Activated CD8-positive, alpha-beta memory T cell treated with anti-CD3 and anti-CD28 coated beads, Interleukin-2, amount 50 U/mL, for 4 hours (primary cell): Measurements from ENCODE around the gene EFNA4.

Source experiments
- DNase-seq: peaks from one replicate; pipeline ENCODE4 v3.0.0-alpha.2; 2020

EFNA4 gene

DNA sequence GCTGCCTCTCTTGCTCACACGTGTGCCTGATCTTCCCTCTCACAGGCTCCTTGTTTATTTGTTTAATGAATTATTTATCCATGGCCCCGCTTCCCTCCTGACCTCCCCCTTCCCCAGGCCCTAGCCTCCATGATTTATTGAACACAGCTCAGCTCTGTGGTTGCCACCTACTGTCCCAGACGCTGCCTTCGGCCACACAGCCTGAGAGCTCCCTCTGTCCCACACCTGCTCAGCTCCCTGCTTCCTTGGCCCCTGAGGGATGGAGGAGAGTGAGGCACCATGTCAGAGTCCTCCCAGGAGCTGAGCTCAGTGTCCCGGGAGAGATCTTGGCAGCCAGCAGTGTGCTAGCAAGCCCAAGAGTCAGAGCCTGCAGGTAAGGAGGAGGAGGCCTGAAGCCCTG, 12.0 kb downstream of the EFNA4 start:
- no peak for DNase-seq

DNA sequence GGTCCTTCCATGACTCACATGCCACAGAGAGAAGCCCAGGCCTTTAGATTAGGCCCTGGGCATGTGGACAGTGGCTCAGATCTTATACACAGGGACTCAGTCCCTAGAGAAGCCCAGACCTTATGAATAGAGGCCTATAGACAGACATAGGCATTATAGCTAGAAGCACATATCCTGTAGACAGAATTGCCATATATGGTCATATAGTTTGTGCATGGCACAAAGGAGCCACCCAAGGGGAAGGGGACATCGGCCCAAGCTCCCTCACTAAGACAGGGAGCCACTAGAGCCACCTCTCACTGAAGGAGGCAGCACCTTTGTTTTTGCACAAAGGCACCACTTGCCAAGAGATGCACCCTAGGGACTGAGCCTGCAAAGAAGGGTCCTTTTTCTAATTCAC, 12.8 kb downstream of the EFNA4 start:
- DNase-seq, result no peak

DNA sequence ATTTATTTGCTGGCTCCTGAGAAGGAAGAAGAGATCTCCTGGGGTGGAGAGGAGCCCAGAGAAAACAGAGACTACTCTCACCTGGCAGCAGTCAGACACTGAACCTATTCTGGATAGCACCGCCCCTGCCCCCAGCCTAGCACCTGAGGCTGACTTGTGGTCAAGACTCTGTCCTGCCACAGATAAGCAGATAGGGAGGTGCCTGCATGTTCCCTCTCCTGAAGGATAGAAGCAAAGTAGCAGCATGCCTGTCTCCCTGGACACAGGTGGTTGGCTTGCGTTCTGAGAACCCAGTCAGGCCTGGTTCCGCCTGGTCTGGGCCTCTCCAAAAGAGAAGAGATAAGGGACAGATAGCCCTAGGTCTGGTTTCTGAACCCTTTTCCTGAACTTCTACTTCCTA, 13.8 kb downstream of the EFNA4 start:
- no peak for DNase-seq

- no peak for DNase-seq
These were observed 14.4 kb downstream of the EFNA4 start for GRCh38 chr1:155077758-155078445.

DNA sequence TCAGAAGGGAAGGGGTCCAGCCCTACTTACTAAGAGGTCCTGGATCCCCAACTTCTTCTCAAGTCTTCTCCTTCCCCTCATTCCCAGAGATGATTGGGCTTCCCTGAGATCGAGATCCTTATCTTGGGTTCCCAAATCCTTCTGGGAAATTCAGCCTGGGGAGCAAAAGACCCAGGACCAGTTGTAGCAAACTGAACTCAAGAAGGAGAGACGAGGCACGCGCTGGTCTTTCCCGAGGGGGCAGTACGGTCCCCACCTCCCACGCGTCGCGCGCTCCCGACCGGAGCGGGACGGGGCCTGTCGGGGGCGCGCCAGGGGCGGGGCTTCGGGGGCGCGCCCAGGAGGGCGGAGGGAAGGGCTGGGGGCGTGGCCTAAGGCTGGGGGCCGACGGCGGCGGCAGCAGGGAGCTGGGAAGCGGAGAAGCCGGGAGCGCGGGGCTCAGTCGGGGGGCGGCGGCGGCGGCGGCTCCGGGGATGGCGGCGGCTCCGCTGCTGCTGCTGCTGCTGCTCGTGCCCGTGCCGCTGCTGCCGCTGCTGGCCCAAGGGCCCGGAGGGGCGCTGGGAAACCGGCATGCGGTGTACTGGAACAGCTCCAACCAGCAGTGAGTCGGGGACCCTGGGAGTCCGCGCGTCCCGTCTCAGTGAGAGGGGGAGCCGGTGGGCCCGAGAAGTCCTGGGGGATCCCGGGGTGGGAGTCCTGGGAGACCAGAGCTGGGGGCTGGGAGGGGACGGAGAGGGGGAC, 15.1 kb downstream of the EFNA4 start, which contains the start of gene EFNA3:
TSS of gene EFNA3 (plus strand) at position 369 of the 741 bp plus-strand sequence. CDS start at position 474, 105 bp downstream.
- DNase-seq, result peak; percentile 68

DNA sequence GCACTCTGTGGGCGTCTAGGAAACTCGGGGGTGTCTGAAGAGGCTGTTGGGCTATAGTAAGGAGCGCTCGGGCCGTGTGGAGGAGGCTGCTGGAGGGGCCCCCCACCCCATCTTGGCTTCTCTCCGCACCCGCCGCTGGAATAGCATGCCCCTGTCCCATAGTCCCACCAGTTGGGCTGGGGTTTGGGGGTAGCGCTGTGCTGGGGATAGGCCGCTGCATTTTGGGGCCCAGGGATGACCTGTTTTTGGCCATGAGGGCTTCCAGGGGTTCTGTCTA, 15.6 kb downstream of the EFNA4 start:
- no peak for DNase-seq

DNA sequence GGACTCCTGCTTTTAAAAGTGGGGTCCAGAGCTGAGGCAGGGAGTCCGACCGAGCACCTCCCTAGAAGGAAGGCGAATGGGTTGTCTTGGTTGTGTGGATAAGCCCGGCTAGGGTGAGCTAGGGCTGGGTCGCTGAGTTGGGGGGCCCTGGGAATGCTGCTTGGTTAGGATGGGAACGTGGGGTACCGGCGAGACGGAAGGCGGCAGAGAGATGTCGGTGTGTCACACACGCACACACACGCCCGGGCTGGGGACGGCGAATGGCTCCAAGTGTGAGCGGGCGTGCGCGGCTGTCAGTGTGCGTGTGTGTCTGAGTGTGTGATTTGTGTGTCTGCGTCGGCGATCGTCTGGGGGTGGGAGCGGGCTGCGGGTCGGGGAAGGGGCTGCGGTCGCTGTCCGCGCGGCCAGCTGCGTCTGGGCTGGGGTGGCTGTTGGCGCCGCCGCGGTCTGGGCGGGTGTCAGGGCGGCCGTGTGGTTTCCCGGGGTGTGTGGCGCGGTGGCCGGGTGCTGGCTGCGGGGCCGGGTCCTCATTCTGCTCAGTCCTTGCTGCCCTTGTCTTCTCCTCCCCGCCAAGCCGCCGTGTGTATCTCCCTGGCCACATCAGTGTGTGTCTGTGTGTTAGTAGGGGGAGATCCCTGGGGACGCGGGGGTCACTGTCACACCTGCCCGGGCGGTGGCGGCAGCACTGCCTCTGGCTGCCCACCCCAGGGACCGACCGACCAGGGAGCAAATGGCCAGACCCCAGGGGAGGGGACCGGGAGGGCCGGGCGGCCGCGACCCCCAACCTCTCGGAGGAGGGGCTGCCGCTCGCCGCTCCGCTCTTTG, 16.2 kb downstream of the EFNA4 start:
- DNase-seq, result peak; percentile 35

DNA sequence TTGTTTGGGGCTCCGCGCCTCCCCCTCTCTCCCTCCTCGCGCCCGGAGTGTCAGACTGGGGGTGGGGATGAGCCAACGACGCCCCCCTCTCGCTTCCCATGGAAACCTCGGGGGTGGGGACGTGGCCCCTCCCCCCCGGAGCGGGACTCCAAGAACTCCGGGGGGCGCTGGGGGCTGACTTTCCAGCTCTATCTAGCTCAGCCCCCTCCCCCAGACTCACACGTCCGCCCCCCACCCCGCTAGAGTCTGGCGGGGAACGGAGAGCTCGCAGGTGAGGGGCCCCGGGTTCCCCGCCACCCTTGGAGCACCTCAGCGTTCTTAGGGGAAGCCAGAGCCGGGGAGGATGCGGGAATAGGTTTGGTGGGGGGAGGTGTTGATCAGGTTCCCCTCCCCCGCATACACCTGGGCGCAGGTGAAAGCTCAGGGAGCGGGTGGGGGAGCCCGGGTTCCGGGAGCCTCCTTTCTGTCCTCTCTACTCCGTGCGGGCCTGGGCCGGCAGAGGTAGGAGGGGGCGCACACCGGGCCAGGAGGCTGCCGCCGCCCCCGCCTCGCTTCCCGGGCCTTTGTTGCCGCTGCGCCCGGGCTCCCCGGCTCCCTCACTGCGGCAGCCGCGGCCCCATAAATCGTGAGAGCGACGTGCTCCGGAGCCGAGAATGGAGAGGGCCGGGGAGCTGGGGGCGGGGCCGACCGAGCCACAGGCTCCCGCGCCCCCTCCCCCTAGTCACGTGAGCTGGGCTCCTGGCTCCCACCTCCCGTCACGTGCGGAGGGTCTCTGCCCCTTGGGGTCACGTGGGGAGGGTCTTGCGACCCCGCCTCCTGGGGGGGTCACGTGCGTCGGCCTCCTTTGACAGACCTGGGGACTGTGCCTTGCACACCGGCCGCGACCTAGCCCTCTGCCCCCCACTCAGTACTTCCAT, 17.0 kb downstream of the EFNA4 start:
- peak; percentile 43 for DNase-seq

- peak; percentile 35 for DNase-seq
These were observed 18.1 kb downstream of the EFNA4 start for GRCh38 chr1:155081472-155082300.

- peak; percentile 47 for DNase-seq
These were observed 18.9 kb downstream of the EFNA4 start for GRCh38 chr1:155082301-155083051.

- no peak for DNase-seq
These were observed 19.6 kb downstream of the EFNA4 start for GRCh38 chr1:155083052-155083541.

DNA sequence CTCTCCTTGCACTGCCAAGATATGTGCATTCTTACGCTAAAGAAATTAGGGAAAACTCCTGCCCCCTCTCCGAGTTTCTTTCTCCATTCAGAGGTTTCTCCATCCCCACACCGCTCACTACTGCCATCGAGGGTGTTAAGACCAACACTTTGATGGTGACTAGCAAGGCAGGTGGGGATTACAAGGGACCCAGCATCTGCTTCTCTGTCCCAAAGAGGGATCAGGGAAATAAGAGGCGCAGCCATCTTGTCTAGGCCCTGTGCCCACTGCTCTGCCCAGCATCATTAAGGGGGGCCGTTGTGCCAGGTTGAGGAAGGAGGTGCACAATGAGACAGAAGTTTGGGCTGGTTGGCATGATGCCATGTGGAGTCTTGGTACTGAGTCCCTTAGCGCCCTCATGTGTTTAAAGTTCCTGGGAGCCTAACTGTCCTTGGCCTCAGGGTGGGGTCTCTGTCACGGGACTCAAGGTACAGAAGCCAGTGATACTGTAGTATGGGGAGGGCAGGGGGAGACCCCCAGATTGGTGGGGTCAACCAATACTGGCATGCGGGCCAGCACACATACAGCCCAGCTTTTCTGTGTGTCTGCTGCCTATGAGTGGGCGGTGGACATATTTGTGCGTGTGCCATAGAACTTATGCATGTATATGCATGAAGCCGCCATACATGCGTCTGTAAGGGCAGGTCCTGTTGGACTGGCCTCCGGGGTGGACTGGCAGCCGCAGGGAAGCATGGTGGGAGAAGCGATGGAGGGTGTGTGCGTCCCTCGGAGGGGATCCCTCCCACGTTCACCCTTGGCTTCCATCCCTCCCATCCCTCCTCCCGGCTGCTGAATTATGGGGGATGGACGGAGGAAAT, 20.6 kb downstream of the EFNA4 start:
- no peak for DNase-seq

- peak; percentile 90 for DNase-seq
These were observed 21.4 kb downstream of the EFNA4 start for GRCh38 chr1:155084722-155085503.

DNA sequence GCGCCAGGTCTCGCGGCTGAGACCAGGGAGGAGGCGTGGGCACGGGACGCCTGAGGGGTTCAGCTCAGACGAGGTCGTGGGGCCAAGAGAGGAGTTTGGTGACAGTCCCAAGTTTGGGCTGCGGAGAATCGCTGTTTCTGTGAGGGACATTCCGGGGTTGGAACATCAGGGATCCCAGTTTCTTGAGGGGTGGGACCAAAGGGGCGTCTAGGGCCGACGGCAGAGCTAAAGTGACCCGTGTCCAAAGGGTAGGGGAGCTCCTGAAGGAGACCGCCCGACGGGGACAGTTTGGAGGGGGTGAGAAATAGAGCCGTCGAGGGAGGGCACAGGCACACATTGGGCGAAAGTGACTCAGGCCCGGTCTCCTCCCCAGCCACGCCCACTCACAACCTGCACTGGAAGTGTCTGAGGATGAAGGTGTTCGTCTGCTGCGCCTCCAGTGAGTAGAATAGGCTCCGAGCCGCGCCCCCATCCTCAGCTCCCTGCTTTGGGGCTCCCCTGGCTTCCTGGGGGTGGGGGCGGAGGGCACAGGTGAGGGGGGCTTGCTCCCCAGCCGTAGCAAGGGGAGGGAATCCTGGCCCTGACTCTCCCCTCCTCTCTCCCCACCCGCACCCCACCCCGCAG, 22.1 kb downstream of the EFNA4 start:
- DNase-seq, result peak; percentile 82

- DNase-seq, result peak; percentile 80
These were observed 22.7 kb downstream of the EFNA4 start for GRCh38 chr1:155086128-155086741.

- DNase-seq, result no peak
These were observed 23.5 kb downstream of the EFNA4 start for GRCh38 chr1:155086856-155087535.
